Stimulated activated CD4-positive, alpha-beta T cell treated with anti-CD3 and anti-CD28 coated beads, Interleukin-2, amount 100 ng/mL, for 4 hours (primary cell): ENCODE measurements around the gene RHOBTB1.
"Not testable (repeated sequence)": the region's sequence is repeated elsewhere in the genome, so short reads cannot be mapped to it uniquely, and the experiment has no call there.

Source experiments
- DNase-seq: peaks from one replicate; pipeline ENCODE4 v3.0.0-alpha.2; 2020; ENCODE audit warnings: low read depth

RHOBTB1 gene, protein sequence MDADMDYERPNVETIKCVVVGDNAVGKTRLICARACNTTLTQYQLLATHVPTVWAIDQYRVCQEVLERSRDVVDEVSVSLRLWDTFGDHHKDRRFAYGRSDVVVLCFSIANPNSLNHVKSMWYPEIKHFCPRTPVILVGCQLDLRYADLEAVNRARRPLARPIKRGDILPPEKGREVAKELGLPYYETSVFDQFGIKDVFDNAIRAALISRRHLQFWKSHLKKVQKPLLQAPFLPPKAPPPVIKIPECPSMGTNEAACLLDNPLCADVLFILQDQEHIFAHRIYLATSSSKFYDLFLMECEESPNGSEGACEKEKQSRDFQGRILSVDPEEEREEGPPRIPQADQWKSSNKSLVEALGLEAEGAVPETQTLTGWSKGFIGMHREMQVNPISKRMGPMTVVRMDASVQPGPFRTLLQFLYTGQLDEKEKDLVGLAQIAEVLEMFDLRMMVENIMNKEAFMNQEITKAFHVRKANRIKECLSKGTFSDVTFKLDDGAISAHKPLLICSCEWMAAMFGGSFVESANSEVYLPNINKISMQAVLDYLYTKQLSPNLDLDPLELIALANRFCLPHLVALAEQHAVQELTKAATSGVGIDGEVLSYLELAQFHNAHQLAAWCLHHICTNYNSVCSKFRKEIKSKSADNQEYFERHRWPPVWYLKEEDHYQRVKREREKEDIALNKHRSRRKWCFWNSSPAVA

GRCh38 chr10:60944058-60944909, at the start of gene RHOBTB1:
Gene RHOBTB1 (minus strand): TSS chr10:60944185. CDS start chr10:60911542, 32,643 bp downstream.
- DNase-seq = no peak

GRCh38 chr10:60992636-60993035, 48.7 kb upstream of the RHOBTB1 start:
- DNase-seq = no peak

DNA sequence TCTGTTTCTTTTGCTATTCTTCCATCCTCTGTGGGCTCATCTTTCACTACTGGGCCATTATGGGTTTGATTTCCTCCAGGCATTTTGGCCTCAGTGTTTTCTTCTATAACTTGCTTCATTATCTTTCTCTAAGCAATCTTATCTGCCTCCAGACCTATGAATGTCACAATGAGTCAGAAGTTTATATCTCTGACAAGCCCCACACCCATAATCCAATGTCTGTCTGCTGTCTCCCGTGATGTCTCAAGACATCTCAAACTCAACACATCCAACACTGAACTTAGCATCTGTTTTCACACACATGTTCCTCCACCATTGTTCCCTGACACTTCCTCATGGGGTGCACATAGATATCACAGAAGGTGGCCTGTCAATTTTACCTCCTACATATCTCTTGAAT, 46.7 kb upstream of the RHOBTB1 start:
- DNase-seq = no peak

DNA sequence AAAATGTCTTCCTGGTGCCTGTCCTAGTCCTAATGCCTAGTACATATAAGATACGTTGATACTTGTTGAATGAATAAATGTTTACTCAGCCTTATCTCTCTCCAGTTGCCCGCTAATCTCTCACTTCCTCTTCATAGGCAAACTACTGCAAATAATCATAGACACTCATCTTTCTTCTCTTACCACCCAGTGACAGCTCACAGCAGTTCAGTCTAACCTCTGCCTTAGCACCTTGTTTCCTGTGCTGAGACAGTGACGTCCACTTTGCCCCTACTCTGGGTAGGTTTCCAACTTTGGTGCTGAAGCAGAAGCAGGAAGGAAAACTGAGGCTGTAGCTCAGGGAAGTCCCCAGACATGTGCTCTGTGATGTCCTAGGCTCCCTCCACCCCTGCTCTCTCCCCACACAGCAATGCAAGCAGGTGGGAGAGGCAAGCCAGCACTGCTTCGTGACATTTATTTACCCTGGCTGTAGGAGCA, 45.5 kb upstream of the RHOBTB1 start:
- DNase-seq = no peak

- DNase-seq = no peak
Measured at GRCh38 chr10:60986791-60987190, 42.8 kb upstream of the RHOBTB1 start.

DNA sequence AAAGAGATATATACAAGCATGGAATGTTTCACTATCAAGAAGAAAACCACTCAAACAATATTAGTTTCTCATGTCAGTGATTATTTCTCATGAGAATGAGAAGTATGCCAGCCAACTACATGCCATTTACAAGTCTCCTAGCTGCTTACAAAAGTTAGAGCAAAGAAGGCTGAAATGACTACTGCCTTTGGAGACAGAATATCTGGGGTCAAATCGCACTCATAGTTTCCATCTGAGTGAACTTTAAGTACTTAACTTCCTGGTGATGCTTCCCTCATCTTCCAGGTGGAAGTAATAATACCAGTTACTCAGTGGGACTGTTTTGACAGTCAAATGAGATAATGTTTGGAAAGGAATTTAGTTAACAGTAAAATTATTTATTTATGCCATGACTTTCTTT, 42.0 kb upstream of the RHOBTB1 start:
- DNase-seq = no peak

GRCh38 chr10:60980997-60981396, 37.0 kb upstream of the RHOBTB1 start:
- DNase-seq = no peak

- DNase-seq = no peak
Measured at GRCh38 chr10:60979667-60980104, 35.7 kb upstream of the RHOBTB1 start.

GRCh38 chr10:60978287-60979115, 34.5 kb upstream of the RHOBTB1 start:
- no peak for DNase-seq

GRCh38 chr10:60977161-60978122, 33.5 kb upstream of the RHOBTB1 start:
- no peak for DNase-seq

DNA sequence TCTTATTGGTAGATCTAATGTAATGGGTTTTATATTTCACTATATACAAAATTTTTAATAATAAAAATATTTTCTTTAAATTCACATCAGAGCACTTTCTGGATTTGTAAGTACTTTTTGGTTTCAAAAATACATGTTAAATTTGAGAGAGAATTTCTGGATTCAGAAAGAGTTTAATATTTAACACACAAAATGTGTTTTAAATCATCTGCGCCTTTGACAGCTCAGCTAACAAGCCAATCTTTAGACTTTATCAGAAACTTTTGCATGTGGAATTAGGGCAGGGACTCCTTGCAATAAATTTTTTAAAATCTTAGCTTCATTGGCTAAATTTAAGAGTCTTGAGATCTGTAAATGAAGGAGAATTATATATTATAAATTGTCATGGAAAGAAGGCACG, 32.7 kb upstream of the RHOBTB1 start:
- DNase-seq = no peak

DNA sequence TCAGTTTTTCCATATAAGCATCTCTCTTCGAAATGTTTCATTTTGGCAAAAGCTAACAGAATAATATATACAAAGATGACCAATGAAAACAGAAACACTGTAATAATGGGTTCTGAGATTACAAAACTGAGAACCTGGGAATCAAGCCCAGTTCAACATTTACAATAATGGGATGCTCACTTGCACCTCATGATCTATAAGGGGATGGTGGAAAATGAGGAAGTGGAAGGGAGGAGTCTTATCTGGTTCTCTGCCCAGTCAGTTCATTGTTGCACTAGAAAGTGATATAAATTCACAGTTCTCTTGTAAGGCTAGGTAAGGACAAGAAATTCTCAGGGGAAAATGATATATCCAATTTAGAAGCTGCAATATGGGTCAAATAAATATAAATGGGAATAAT, 31.7 kb upstream of the RHOBTB1 start:
- no peak for DNase-seq

DNA sequence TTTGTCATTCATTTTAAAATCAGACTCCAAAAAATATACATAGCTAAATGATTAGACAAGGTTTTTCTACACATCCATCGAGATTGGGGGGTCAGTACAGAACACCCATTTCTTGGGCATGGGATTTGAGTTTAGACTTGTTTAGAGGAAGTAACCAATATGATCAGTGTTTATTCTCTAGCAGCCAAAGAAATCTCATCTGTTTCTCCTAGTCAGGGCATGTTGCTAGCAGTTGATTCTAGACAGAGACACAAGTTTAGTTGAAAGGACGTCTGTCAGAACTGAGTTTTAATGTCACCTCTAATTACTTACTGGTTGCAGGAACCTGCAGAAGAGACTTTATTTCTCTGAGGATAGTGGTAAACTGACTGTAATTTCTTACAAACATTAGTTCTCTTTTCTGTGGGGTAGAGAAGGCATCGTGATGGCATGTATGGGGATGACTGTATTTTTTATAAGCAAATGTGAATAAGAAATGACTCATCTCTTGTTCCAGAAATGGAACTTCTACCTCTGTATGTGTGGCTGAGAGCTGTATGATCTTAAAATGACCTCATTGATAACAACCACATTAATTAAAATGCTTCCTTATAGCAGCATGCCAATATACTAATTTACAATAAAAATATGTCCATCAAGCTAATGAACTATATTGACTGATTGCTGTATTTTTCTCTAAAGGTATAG, 30.6 kb upstream of the RHOBTB1 start:
- DNase-seq = no peak

GRCh38 chr10:60973086-60973485, 29.1 kb upstream of the RHOBTB1 start:
- DNase-seq = no peak

DNA sequence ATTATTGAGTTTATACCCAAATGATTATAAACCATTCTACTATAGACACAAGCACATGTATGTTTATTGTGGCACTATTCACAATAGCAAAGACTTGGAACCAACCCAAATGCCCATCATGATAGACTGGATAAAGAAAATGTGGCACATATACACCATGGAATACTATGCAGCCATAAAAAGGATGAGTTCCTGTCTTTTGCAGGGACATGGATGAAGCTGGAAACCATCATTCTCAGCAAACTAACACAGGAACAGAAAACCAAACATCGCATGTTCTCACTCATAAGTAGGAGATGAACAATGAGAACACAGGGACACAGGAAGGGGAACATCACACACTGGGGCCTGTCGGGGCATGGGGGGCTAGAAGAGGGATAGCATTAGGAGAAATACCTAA, 28.2 kb upstream of the RHOBTB1 start:
- not testable (repeated sequence) for DNase-seq

DNA sequence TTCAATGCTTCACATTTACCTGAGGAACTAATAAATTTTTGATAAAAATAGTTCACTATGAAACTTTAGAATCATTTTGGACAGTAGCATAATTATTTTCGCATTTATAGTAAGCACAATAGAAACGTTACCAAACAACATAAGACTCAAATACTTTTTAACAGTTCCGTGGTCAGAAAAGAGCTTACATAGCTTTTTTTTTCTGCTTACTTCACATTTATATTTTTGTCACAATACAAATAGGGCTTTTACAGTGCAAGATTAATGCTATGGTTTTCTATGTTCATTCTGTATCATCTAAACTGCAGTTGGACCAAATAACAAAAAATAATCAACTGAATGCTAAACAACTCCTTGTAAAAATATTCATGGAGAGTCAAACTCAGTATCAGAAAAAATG, 26.5 kb upstream of the RHOBTB1 start:
- DNase-seq = no peak

DNA sequence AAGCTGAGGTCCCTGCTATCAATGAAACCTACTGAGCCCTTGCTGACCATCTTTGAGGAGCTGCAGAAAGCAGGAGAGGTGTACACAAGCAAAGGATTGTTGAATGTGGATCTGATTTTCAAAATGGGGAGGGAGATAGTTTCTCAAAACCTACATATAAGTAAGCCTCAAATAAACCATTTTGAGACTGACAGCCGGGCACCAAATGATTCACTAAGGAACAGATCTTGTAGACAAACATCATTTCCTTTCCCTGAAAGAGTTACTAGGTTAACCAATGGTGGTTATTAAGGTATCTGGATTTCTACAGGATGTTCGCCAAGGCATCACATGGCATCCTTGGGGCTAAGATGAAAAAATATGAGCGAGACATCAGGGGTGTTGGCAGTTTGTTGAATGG, 24.5 kb upstream of the RHOBTB1 start:
- no peak for DNase-seq

GRCh38 chr10:60967854-60968484, 24.0 kb upstream of the RHOBTB1 start:
- DNase-seq = no peak

- DNase-seq = no peak
Measured at GRCh38 chr10:60967260-60967659, 23.3 kb upstream of the RHOBTB1 start.
